Colonic mucosa (tissue), 4 donors: ENCODE results near the gene ALX4. TPM values are rescaled to one million over a fixed set of nuclear protein-coding genes. Genes with fewer than 3 reads are reported as not detected.

Experiments used
- DNase-seq: peaks from one replicate; pipeline ENCODE4 v3.0.0-alpha.2; 2020
- H3K27ac ChIP-seq: fragments of 200-600 bp; one replicate; pipeline ENCODE4 v1.8.0; 2021
- H3K27me3 ChIP-seq: fragments of 200-600 bp; one replicate; pipeline ENCODE4 v1.8.0; 2021
- H3K36me3 ChIP-seq: fragments of 200-600 bp; one replicate; pipeline ENCODE4 v1.8.0; 2021
- H3K4me1 ChIP-seq: fragments of 200-600 bp; one replicate; pipeline ENCODE4 v1.8.0; 2021; ENCODE audit warnings: mild to moderate bottlenecking
- H3K4me3 ChIP-seq: fragments of 200-600 bp; one replicate; pipeline ENCODE4 v1.8.0; 2021
- H3K9ac ChIP-seq, 2 donors: one replicate each; pipeline ENCODE4 v1.7.0; 2013; ENCODE audit warnings: control low read depth in 2 of 2, low read depth in 2 of 2, low read length in 2 of 2
- H3K9me3 ChIP-seq: fragments of 200-600 bp; one replicate; pipeline ENCODE4 v1.8.0; 2021
- intact Hi-C: fragments of 100-400 bp; cut with DNase I; formaldehyde crosslinking; loops from one replicate; pipeline ENCODE4 v1.14.1; 2022
- total RNA-seq, 2 donors: library from RNA; stranded (reverse); fragmentation: NEBNext Ultra II Directional in 1 of 2; extraction: Animal tissue kit (Norgen Biotek cat#: 25700) in 1 of 2; gene quantifications; one replicate each; pipeline ENCODE4 v1.2.1, GENCODE V29; 2021
- TF ChIP-seq, protein P1 (sequence below): fragments of 200-600 bp; IDR thresholded peaks from one replicate; pipeline ENCODE4 v1.8.0; 2022; ENCODE audit warnings: antibody characterized with exemption, mild to moderate bottlenecking
- donor health status: healthy.
- donor health status: DM: no; HTN: no; CAD: no.
- donor health status: DM: no; HTN: no; CAD: no.

The ALX4 gene
- total RNA-seq, 2 donors from 2014 or later = not detected

DNA sequence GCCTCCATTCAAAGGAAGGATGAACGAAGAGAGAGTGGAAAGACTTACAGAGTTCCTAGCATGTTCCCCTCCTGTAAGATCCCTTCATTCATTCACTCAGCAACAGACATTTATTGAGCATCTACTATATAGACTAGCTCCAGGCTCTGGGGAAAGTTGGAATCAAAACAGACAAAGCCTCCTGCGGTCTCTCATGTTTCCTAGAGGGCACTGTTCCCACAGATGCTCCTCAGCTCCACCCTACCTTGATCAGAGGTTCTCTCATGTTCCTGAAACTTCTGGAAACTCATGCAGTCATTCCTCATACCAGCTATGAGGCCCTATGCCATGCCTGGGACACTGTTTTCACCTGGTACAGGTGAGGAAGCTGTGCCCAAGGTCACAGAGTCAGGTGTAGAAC is 11.1 kb downstream of the ALX4 start:
- Histone ChIP-seq H3K9ac (no peak overlapping the region), H3K9me3 (no peaks in the 10 kb centered on the region), H3K4me1 (no peaks in the 10 kb centered on the region), H3K27ac (no peak overlapping the region), H3K27me3 (peaks cover 19% of the 10 kb centered on the region), H3K4me3 (no peak overlapping the region), H3K36me3 (no peaks in the 10 kb centered on the region)
- DNase-seq = no peak
- TF ChIP-seq, protein P1, sequence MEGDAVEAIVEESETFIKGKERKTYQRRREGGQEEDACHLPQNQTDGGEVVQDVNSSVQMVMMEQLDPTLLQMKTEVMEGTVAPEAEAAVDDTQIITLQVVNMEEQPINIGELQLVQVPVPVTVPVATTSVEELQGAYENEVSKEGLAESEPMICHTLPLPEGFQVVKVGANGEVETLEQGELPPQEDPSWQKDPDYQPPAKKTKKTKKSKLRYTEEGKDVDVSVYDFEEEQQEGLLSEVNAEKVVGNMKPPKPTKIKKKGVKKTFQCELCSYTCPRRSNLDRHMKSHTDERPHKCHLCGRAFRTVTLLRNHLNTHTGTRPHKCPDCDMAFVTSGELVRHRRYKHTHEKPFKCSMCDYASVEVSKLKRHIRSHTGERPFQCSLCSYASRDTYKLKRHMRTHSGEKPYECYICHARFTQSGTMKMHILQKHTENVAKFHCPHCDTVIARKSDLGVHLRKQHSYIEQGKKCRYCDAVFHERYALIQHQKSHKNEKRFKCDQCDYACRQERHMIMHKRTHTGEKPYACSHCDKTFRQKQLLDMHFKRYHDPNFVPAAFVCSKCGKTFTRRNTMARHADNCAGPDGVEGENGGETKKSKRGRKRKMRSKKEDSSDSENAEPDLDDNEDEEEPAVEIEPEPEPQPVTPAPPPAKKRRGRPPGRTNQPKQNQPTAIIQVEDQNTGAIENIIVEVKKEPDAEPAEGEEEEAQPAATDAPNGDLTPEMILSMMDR = no peak
- intact Hi-C loops = no loop called here

DNA sequence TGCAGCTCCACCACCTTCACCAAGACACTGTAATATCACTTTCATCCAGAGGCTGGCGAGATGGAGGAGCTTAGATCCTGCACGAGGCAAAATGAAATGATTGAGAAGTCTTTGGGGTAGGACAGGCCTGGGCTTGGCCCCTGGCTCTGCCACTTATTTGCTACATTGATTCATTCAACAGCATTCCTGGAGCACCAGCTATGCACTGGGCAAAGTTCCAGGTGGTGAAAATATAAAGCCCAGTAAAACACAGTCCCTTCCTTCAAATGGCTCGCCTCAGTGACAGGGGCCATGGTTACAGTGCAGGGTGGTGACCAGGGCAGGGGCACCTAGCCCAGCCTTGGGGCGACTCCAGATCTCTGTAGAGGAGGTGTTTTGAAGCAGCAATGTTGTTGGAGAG is 19.7 kb downstream of the ALX4 start:
- TF ChIP-seq, protein P1 = no peak
- Histone ChIP-seq H3K9me3 (no peaks in the 10 kb centered on the region), H3K4me3 (no peak overlapping the region), H3K27me3 (no peaks in the 10 kb centered on the region), H3K9ac (no peak overlapping the region), H3K36me3 (no peaks in the 10 kb centered on the region), H3K27ac (no peak overlapping the region), H3K4me1 (no peaks in the 10 kb centered on the region)
- intact Hi-C loops = no loop called here
- no peak for DNase-seq

DNA sequence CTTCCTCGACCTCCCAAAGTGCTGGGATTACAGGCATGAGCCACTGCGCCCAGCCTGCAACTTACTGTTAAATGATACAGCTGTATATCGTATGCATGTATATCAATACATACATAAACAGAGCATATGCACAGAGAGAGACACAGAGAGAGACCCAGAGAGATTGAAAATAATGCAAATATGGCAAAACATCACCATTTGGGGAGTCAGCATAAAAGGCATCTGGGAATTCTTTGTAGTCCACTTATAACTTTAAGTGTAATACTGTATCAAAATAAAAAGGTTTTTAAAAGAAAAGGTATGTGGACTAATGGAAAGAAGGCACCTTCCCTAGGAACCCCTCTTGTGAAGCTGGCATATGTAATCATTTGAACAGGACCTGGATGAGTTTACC is 21.8 kb downstream of the ALX4 start:
- no peaks in the 10 kb centered on the region for H3K36me3 ChIP-seq
- H3K9ac ChIP-seq = no peak overlapping the region
- no peaks in the 10 kb centered on the region for H3K27me3 ChIP-seq
- no peak for DNase-seq
- H3K4me3 ChIP-seq = no peak overlapping the region
- no peaks in the 10 kb centered on the region for H3K9me3 ChIP-seq
- H3K27ac ChIP-seq = no peak overlapping the region
- no peaks in the 10 kb centered on the region for H3K4me1 ChIP-seq
- intact Hi-C loops = loop anchor here (10.0 kb wide), 1 partner anchor 183 kb away; no protein-coding TSS in a partner anchor
- TF ChIP-seq, protein P1 = no peak

DNA sequence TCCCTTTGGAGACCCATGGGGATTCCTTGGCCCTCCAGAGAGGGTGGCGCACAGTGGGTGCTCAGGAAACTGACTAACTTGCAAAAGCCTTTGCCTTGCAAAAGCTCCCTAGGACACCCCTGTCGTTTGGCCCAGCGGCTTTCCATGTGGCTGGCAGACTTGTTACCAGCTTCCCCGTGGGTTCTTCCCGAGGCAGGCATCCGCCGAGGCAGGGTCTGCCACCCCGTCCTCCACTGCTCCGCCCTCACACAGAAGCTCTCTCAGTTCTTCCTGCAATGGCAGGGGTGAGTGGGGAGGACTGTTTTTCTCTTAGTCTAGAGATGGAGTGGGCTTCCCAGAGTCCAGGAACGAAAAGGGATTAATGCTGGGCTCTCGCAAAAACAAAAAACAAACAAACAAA is 23.0 kb downstream of the ALX4 start:
- TF ChIP-seq, protein P1 = no peak
- no peaks in the 10 kb centered on the region for H3K9me3 ChIP-seq
- intact Hi-C loops = loop anchor here (2.0 to 10.0 kb wide), 2 partner anchors 182 to 252 kb away; no protein-coding TSS in a partner anchor

DNA sequence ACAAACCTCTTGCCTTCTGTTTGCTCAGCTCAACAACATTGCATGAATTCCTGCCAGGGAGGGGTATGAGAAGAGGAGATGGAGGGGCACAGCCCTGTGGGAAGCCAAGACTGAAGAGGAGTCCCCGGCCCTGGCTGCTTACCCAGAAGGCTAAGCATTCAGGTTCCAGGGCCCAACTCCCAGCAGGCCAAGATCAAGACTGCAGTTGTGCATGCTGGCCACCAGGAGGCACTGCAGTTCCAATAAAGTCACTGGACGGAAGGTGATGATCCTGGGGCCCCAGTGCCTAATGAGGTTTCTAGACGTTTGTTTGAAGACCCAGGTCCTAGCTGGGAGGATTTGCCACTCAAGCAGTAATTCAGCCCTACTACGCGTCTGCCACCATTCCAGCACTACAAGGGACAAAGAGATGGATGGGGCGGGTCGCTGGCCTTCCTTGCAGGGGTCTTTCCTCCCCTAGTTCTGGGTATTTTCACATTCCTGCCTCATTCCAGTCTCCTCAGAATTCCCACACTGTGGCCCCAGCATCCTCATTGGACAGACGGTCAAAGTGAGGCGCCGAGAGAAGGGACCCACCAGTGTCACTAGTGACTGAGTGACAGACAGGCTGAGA is 23.6 kb downstream of the ALX4 start:
- Histone ChIP-seq H3K36me3 (no peaks in the 10 kb centered on the region), H3K9me3 (no peaks in the 10 kb centered on the region), H3K9ac (no peak overlapping the region), H3K27ac (no peak overlapping the region), H3K27me3 (no peaks in the 10 kb centered on the region), H3K4me1 (no peaks in the 10 kb centered on the region), H3K4me3 (no peak overlapping the region)
- TF ChIP-seq, protein P1 = peak; percentile 91
- intact Hi-C loops = loop anchor here (2.0 to 10.0 kb wide), 2 partner anchors 182 to 252 kb away; no protein-coding TSS in a partner anchor
- DNase-seq = peak; percentile 33

More for the DNA sequence above, 23.0 kb downstream of the ALX4 start:
- no peak for DNase-seq
- H3K27me3 ChIP-seq = no peaks in the 10 kb centered on the region
- H3K36me3 ChIP-seq = no peaks in the 10 kb centered on the region
- H3K27ac ChIP-seq = no peak overlapping the region
- no peak overlapping the region for H3K4me3 ChIP-seq
- no peak overlapping the region for H3K9ac ChIP-seq
- H3K4me1 ChIP-seq = no peaks in the 10 kb centered on the region
